ENCODE data around the gene TTLL5.

TTLL5 gene

GRCh38 chr14:75724414-75725204, 63.6 kb downstream of the TTLL5 start:
- DNase-seq (ENCODE audit: extremely low spot score, insufficient read length, low read depth): no peak
- no peak for FAIRE-seq

- DNase-seq (ENCODE audit: extremely low spot score, insufficient read length, low read depth) (no peak), FAIRE-seq (no peak)
Observed at GRCh38 chr14:75725481-75725880, 64.4 kb downstream of the TTLL5 start.

- FAIRE-seq (no peak), DNase-seq (ENCODE audit: extremely low spot score, insufficient read length, low read depth) (no peak)
Observed at GRCh38 chr14:75726321-75726720, 65.3 kb downstream of the TTLL5 start.

GRCh38 chr14:75727124-75727523, 66.1 kb downstream of the TTLL5 start:
- DNase-seq (ENCODE audit: extremely low spot score, insufficient read length, low read depth) (no peak), FAIRE-seq (peak; percentile 41)

GRCh38 chr14:75732888-75733287, 71.8 kb downstream of the TTLL5 start:
- FAIRE-seq: no peak
- DNase-seq (ENCODE audit: extremely low spot score, insufficient read length, low read depth): no peak

- no peak for FAIRE-seq
- DNase-seq (ENCODE audit: extremely low spot score, insufficient read length, low read depth): no peak
Observed at GRCh38 chr14:75734854-75735253, 73.8 kb downstream of the TTLL5 start.

- DNase-seq (ENCODE audit: extremely low spot score, insufficient read length, low read depth) (no peak), FAIRE-seq (no peak)
Observed at GRCh38 chr14:75736845-75737485, 75.9 kb downstream of the TTLL5 start.

- DNase-seq (ENCODE audit: extremely low spot score, insufficient read length, low read depth) (no peak), FAIRE-seq (no peak)
Observed at GRCh38 chr14:75738192-75738591, 77.1 kb downstream of the TTLL5 start.

- no peak for FAIRE-seq
Observed at GRCh38 chr14:75742867-75743266, 81.8 kb downstream of the TTLL5 start.

GRCh38 chr14:75747899-75748298, 86.9 kb downstream of the TTLL5 start:
- DNase-seq (ENCODE audit: extremely low spot score, insufficient read length, low read depth): no peak
- FAIRE-seq: no peak

More at GRCh38 chr14:75742867-75743266, 81.8 kb downstream of the TTLL5 start:
- no peak for DNase-seq (ENCODE audit: extremely low spot score, insufficient read length, low read depth)

GRCh38 chr14:75748336-75748735, 87.3 kb downstream of the TTLL5 start:
- FAIRE-seq (no peak), DNase-seq (ENCODE audit: extremely low spot score, insufficient read length, low read depth) (no peak)

- DNase-seq (ENCODE audit: extremely low spot score, insufficient read length, low read depth) (no peak), FAIRE-seq (no peak)
Observed at GRCh38 chr14:75751296-75751695, 90.2 kb downstream of the TTLL5 start.

GRCh38 chr14:75752086-75752485, 91.0 kb downstream of the TTLL5 start:
- DNase-seq (ENCODE audit: extremely low spot score, insufficient read length, low read depth) (no peak), FAIRE-seq (no peak)

- DNase-seq (ENCODE audit: extremely low spot score, insufficient read length, low read depth): no peak
- peak; percentile 42 for FAIRE-seq
Observed at GRCh38 chr14:75752907-75753594, 92.0 kb downstream of the TTLL5 start.

- no peak for FAIRE-seq
Observed at GRCh38 chr14:75753696-75754095, 92.7 kb downstream of the TTLL5 start.

GRCh38 chr14:75757644-75758402, 96.8 kb downstream of the TTLL5 start:
- FAIRE-seq (peak; percentile 26), DNase-seq (ENCODE audit: extremely low spot score, insufficient read length, low read depth) (no peak)

More at GRCh38 chr14:75753696-75754095, 92.7 kb downstream of the TTLL5 start:
- no peak for DNase-seq (ENCODE audit: extremely low spot score, insufficient read length, low read depth)

- no peak for DNase-seq (ENCODE audit: extremely low spot score, insufficient read length, low read depth)
- FAIRE-seq: no peak
Observed at GRCh38 chr14:75764020-75764419, 103.0 kb downstream of the TTLL5 start.

GRCh38 chr14:75769047-75769685, 108.1 kb downstream of the TTLL5 start:
- FAIRE-seq: peak; percentile 29

GRCh38 chr14:75770635-75771034, 109.6 kb downstream of the TTLL5 start:
- DNase-seq (ENCODE audit: extremely low spot score, insufficient read length, low read depth) (no peak), FAIRE-seq (no peak)

More at GRCh38 chr14:75769047-75769685, 108.1 kb downstream of the TTLL5 start:
- no peak for DNase-seq (ENCODE audit: extremely low spot score, insufficient read length, low read depth)

GRCh38 chr14:75771595-75771994, 110.5 kb downstream of the TTLL5 start:
- FAIRE-seq: no peak
- DNase-seq (ENCODE audit: extremely low spot score, insufficient read length, low read depth): no peak
